NCI-H1436 (cell line): ENCODE data around the gene TMEM255B.

ENCODE experiments used
- DNase-seq: peaks from one replicate; lab custom pipeline; 2025; lab: John Stamatoyannopoulos, UW

Gene TMEM255B

DNA sequence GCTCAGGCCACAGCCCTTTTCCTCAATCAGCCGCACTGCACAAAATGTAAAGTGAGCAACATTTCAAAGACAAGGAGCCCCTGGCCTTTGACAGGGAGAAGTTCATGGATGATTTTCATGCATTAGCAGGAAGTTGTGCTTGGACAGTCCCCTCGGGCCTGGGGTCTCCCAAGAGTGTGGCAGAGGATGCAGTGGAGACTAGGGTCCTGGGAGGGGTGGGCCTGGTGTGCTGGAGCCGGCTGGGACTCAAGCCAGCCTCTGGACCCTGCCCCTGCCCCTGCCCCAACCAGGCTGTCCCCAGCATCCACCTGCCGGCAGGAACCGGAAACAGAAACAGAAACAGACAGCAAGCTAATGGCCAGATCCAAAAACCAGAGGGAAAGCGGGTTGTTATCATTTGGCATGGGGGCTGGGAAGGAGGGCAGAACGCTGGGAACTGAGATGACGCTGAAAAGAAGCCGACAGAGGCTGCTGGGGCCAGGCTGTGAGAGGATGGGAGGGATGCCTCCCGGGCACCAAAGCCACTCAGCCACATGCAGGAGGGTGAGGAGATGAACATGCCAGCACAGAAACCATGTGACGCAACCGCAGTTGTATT, 102.5 kb downstream of the TMEM255B start:
- no peak for DNase-seq

DNA sequence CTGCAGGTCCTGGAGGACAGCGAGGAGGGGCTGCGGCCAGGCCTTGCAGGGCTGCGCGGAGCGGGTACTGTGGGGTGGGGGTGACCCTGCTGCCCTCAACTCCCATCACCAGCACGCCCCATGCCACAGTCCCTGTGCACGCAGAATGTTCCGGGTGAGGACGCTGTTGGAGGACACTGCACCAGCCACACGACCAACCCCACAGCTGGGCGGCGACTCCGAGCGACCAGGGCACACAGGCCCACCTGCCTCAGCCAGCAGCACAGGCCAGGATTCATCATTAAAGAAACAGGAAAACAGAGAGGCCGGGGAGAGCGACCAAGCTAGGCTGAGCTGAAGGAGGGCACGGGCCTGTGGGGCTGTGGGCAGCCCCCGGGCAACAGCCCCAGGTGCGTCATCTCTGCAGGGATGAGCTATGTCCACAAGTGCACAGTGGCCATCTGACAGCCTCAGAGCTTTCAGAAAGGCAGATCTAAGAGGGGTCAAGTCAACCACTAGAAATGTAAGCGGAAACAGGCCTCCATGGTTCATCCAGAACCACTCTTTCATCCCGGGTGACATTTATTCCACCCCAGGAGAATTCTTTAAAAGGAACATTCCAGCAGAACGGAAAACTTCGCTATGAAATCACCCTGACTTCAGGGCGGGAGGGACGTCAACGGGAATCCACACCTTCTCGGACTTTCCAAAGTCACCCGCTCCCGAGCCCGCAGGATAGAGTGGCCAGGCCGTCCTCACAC, 103.3 kb downstream of the TMEM255B start:
- no peak for DNase-seq

DNA sequence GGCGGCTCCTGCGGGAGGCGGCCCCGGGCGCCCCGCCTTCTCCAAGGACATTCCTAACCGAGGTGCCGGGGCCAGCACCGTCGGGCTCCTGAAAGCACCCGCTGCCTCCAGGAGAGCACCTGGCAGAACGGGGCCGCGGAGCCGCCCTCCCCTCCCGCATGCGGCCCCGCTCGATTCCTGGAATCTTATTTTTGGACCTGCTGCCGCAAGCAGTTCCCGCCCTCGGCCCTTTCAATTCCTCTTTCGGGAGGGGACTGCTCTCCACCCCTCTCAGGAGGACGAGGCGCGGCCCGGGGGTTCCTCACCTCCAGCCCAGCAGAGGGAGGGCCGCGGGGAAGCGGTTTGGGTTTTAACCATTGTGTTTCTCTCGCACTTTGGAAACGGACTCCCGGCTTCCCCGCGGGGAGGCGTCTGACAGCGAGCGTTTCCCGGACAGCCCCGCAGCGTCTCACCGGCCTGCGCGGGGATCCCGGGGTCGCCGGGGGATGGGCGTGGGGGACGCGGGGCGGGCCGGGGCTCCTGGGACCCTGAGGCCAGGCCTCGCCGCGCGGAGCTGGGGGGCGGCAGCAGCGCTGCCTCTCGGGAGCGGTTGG, 104.0 kb downstream of the TMEM255B start:
- DNase-seq, result no peak

DNA sequence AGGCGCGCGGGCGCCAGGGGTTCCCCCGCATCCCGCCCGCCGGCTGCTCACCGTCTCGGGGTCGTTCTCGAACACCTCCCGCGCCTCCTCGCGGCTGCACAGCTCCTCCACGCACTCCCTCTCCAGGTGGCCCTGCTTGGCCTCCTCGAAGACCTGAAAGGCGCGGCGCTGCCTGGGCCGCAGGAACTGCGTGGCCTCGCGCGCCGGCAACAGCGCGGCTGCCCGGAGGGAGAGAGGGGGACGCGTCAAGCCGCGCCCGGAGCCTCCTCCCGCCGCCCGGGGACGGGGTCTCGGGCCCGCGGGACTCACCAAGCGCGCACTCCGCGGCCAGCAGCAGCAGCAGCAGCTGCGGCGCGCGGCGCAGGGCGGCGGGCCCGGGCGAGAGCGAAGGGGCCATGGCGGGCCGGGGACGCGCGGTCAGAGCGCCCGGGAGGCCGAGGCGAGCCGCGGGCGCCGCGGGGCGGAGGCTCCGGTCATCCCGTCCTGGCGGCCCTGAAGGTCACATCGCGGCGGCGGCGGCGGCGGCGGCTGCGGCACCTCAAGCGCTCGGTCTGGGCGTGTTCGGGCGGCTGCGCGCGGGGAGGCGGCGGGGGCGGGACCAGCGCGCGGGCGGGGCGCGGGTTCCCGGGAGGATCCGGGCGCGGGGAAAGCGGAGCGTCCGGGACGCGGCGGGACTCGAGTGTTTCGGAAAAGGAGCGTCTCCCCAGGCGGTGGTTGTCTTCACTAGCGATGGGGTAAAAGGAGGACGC, 104.7 kb downstream of the TMEM255B start, which contains the start of gene GAS6:
Gene GAS6 (minus strand): TSS at position 553 of the 749 bp plus-strand sequence. CDS start 156 bp downstream, at position 397.
- peak; percentile 2 for DNase-seq

DNA sequence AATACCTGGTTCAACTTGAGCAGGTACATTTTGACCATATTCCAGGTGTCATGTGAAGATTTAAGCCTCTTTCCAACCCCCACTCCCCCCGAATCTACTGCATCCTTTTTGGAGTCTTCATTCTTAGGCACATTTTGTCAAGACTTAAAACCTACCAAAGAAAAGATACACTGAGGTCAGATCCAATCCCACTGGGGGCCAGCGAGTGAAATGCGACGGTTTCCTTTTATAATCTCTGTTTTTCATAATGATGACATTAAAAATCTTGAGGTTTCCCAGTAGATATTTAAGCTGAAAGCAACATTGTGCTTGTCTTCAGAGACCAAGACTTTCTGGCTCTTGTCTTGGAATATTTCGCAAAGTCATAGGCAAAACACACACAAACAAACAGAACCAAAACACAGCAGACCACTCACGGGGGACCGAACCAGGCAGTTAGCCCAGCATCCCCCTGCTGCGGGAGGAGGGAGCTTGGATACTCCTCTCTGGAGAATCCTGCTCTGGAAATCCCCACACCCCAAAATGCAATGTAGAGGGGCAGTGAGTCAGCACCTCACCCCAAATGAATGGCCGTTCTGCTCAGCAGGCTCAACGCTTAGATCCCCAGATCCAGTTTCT, 105.4 kb downstream of the TMEM255B start:
- DNase-seq, result no peak

DNA sequence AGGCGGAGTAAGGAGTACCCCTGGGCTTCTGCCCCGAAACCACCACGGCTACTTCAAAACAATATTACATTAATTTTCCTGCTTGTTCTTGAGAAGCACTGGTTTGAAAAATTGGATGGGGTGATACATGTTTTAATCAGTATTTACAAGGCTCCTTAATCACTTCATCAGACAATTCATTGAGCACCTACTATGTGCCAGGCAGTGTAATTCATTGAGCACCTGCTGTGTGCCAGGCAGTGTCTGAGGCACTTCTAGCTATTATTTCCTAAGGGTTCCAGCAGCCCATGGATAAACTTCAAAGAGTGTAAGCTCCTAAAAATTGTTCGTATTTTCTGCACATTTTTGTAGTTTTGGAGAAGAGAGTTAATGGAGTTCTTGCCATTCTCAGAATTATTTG, 106.4 kb downstream of the TMEM255B start:
- DNase-seq, result no peak
